ENCODE results near the gene RAD51B. TPM values are rescaled to one million over a fixed set of nuclear protein-coding genes. Genes with fewer than 3 reads are reported as not detected.

The RAD51B gene
- total RNA-seq, 2 donors from 2014 or later: 42.6 to 50.0 TPM

- ATAC-seq (replicated peaks in 1 of 2) (no peak), DNase-seq (no peak)
- Mint-ChIP-seq H3K36me3 (ENCODE audit: insufficient read depth in 2 of 2) (peaks cover 9 to 21% of the 10 kb centered on the region in 2 donors), H3K9me3 (peaks cover 13 to 18% of the 10 kb centered on the region in 2 donors), H3K27me3 (ENCODE audit: low read depth) (no peaks in the 10 kb centered on the region), H3K27ac (no peak overlapping the region), H3K4me3 (no peak overlapping the region), H3K4me1 (ENCODE audit: low read depth) (no peaks in the 10 kb centered on the region)
These were observed 108.8 kb downstream of the RAD51B start for GRCh38 chr14:67928375-67928774.

GRCh38 chr14:67932708-67933246, 113.2 kb downstream of the RAD51B start:
- DNase-seq: no peak
- H3K4me3 Mint-ChIP-seq: no peak overlapping the region
- peaks cover 3 to 14% of the 10 kb centered on the region in 2 donors for H3K36me3 Mint-ChIP-seq (ENCODE audit: insufficient read depth in 2 of 2)
- H3K27me3 Mint-ChIP-seq (ENCODE audit: low read depth): no peaks in the 10 kb centered on the region
- no peak for ATAC-seq (replicated peaks in 1 of 2)
- H3K27ac Mint-ChIP-seq: no peak overlapping the region
- peaks cover 10 to 11% of the 10 kb centered on the region in 2 donors for H3K9me3 Mint-ChIP-seq
- H3K4me1 Mint-ChIP-seq (ENCODE audit: low read depth): peaks cover 6% of the 10 kb centered on the region

GRCh38 chr14:67933266-67933665, 113.7 kb downstream of the RAD51B start:
- no peak overlapping the region for H3K27ac Mint-ChIP-seq
- ATAC-seq (replicated peaks in 1 of 2): no peak

GRCh38 chr14:67934087-67934486, 114.5 kb downstream of the RAD51B start:
- Mint-ChIP-seq H3K27ac (no peak overlapping the region), H3K4me1 (ENCODE audit: low read depth) (peaks cover 6% of the 10 kb centered on the region), H3K9me3 (peaks cover 4 to 5% of the 10 kb centered on the region in 2 donors), H3K36me3 (ENCODE audit: insufficient read depth in 2 of 2) (peaks cover 2 to 12% of the 10 kb centered on the region in 2 donors), H3K4me3 (no peak overlapping the region), H3K27me3 (ENCODE audit: low read depth) (no peaks in the 10 kb centered on the region)
- ATAC-seq (replicated peaks in 1 of 2) (peak in 1 of 2 donors; percentile 50), DNase-seq (no peak)

More at GRCh38 chr14:67933266-67933665, 113.7 kb downstream of the RAD51B start:
- no peaks in the 10 kb centered on the region for H3K27me3 Mint-ChIP-seq (ENCODE audit: low read depth)
- H3K36me3 Mint-ChIP-seq (ENCODE audit: insufficient read depth in 2 of 2): peaks cover 2 to 14% of the 10 kb centered on the region in 2 donors
- no peak for DNase-seq
- peaks cover 6% of the 10 kb centered on the region for H3K4me1 Mint-ChIP-seq (ENCODE audit: low read depth)
- no peak overlapping the region for H3K4me3 Mint-ChIP-seq
- H3K9me3 Mint-ChIP-seq: peaks cover 7 to 9% of the 10 kb centered on the region in 2 donors

- ATAC-seq (replicated peaks in 1 of 2) (no peak), DNase-seq (no peak)
- Mint-ChIP-seq H3K27me3 (ENCODE audit: low read depth) (no peaks in the 10 kb centered on the region), H3K9me3 (peaks cover 3 to 5% of the 10 kb centered on the region in 2 donors), H3K4me3 (no peak overlapping the region), H3K27ac (no peak overlapping the region), H3K36me3 (ENCODE audit: insufficient read depth in 2 of 2) (peaks cover 2 to 11% of the 10 kb centered on the region in 2 donors), H3K4me1 (ENCODE audit: low read depth) (peaks cover 6% of the 10 kb centered on the region)
These were observed 115.3 kb downstream of the RAD51B start for GRCh38 chr14:67934862-67935261.

GRCh38 chr14:67935371-67935770, 115.8 kb downstream of the RAD51B start:
- peaks cover 0 to 2% of the 10 kb centered on the region in 2 donors for H3K9me3 Mint-ChIP-seq
- no peaks in the 10 kb centered on the region for H3K27me3 Mint-ChIP-seq (ENCODE audit: low read depth)
- H3K4me1 Mint-ChIP-seq (ENCODE audit: low read depth): peaks cover 6% of the 10 kb centered on the region
- no peak overlapping the region for H3K4me3 Mint-ChIP-seq
- no peak overlapping the region for H3K27ac Mint-ChIP-seq
- ATAC-seq (replicated peaks in 1 of 2): no peak
- DNase-seq: no peak
- H3K36me3 Mint-ChIP-seq (ENCODE audit: insufficient read depth in 2 of 2): peaks cover 2 to 7% of the 10 kb centered on the region in 2 donors

GRCh38 chr14:67938071-67938470, 118.5 kb downstream of the RAD51B start:
- H3K36me3 Mint-ChIP-seq (ENCODE audit: insufficient read depth in 2 of 2): no peaks in the 10 kb centered on the region
- H3K27ac Mint-ChIP-seq: no peak overlapping the region
- no peaks in the 10 kb centered on the region for H3K9me3 Mint-ChIP-seq
- no peak overlapping the region for H3K4me3 Mint-ChIP-seq
- ATAC-seq (replicated peaks in 1 of 2) (no peak), DNase-seq (no peak)
- no peaks in the 10 kb centered on the region for H3K27me3 Mint-ChIP-seq (ENCODE audit: low read depth)
- peaks cover 6% of the 10 kb centered on the region for H3K4me1 Mint-ChIP-seq (ENCODE audit: low read depth)

GRCh38 chr14:67940486-67941455, 121.2 kb downstream of the RAD51B start:
- Mint-ChIP-seq H3K9me3 (no peaks in the 10 kb centered on the region), H3K27ac (no peak overlapping the region), H3K4me1 (ENCODE audit: low read depth) (no peaks in the 10 kb centered on the region), H3K4me3 (no peak overlapping the region), H3K36me3 (ENCODE audit: insufficient read depth in 2 of 2) (no peaks in the 10 kb centered on the region), H3K27me3 (ENCODE audit: low read depth) (no peaks in the 10 kb centered on the region)
- ATAC-seq (replicated peaks in 1 of 2) (no peak), DNase-seq (no peak)

GRCh38 chr14:67941456-67942018, 122.0 kb downstream of the RAD51B start:
- Mint-ChIP-seq H3K4me3 (no peak overlapping the region), H3K36me3 (ENCODE audit: insufficient read depth in 2 of 2) (no peaks in the 10 kb centered on the region), H3K9me3 (no peaks in the 10 kb centered on the region)

GRCh38 chr14:67942080-67942710, 122.6 kb downstream of the RAD51B start:
- Mint-ChIP-seq H3K4me1 (ENCODE audit: low read depth) (no peaks in the 10 kb centered on the region), H3K4me3 (no peak overlapping the region), H3K27ac (no peak overlapping the region), H3K27me3 (ENCODE audit: low read depth) (no peaks in the 10 kb centered on the region), H3K36me3 (ENCODE audit: insufficient read depth in 2 of 2) (no peaks in the 10 kb centered on the region), H3K9me3 (no peaks in the 10 kb centered on the region)
- no peak for DNase-seq
- ATAC-seq (replicated peaks in 1 of 2): no peak

More at GRCh38 chr14:67941456-67942018, 122.0 kb downstream of the RAD51B start:
- Mint-ChIP-seq H3K4me1 (ENCODE audit: low read depth) (no peaks in the 10 kb centered on the region), H3K27ac (no peak overlapping the region), H3K27me3 (ENCODE audit: low read depth) (no peaks in the 10 kb centered on the region)
- no peak for DNase-seq
- no peak for ATAC-seq (replicated peaks in 1 of 2)

- Mint-ChIP-seq H3K9me3 (no peaks in the 10 kb centered on the region), H3K27me3 (ENCODE audit: low read depth) (no peaks in the 10 kb centered on the region), H3K27ac (peak overlapping the region; percentile 1), H3K36me3 (ENCODE audit: insufficient read depth in 2 of 2) (no peaks in the 10 kb centered on the region), H3K4me3 (no peak overlapping the region), H3K4me1 (ENCODE audit: low read depth) (no peaks in the 10 kb centered on the region)
- DNase-seq: peak; percentile 53 to 62
- peak; percentile 39 to 46 for ATAC-seq (replicated peaks in 1 of 2)
These were observed 124.4 kb downstream of the RAD51B start for GRCh38 chr14:67943947-67944346.

- no peak overlapping the region for H3K4me3 Mint-ChIP-seq
These were observed 125.0 kb downstream of the RAD51B start for GRCh38 chr14:67944605-67945004.

GRCh38 chr14:67949771-67950170, 130.2 kb downstream of the RAD51B start:
- Mint-ChIP-seq H3K36me3 (ENCODE audit: insufficient read depth in 2 of 2) (peaks cover 0 to 2% of the 10 kb centered on the region in 2 donors), H3K9me3 (no peaks in the 10 kb centered on the region), H3K27ac (no peak overlapping the region), H3K27me3 (ENCODE audit: low read depth) (no peaks in the 10 kb centered on the region), H3K4me3 (no peak overlapping the region), H3K4me1 (ENCODE audit: low read depth) (no peaks in the 10 kb centered on the region)
- DNase-seq (no peak), ATAC-seq (replicated peaks in 1 of 2) (no peak)

More at GRCh38 chr14:67944605-67945004, 125.0 kb downstream of the RAD51B start:
- Mint-ChIP-seq H3K36me3 (ENCODE audit: insufficient read depth in 2 of 2) (no peaks in the 10 kb centered on the region), H3K9me3 (no peaks in the 10 kb centered on the region), H3K27me3 (ENCODE audit: low read depth) (no peaks in the 10 kb centered on the region), H3K4me1 (ENCODE audit: low read depth) (no peaks in the 10 kb centered on the region), H3K27ac (no peak overlapping the region)
- DNase-seq: no peak
- no peak for ATAC-seq (replicated peaks in 1 of 2)
